AG04449 (cell line): ENCODE results near the gene STOML1.
A peak's percentile ranks its signal among the peaks of the same experiment; 100 is the strongest.

ENCODE experiments used
- CTCF ChIA-PET: fragments of 350-600 bp; formaldehyde crosslinking; extraction: SDS; loops from one replicate; lab custom pipeline; 2021; ENCODE audit warnings: antibody characterized with exemption; lab: Yijun Ruan, JAX
- POLR2A ChIA-PET: fragments of 400-600, 350-600 bp; formaldehyde crosslinking; extraction: SDS; loops from one replicate; lab custom pipeline; 2020; ENCODE audit warnings: antibody characterized with exemption, inconsistent platforms; lab: Yijun Ruan, JAX
- DNase-seq: peaks from one replicate; pipeline ENCODE4 v3.0.0-alpha.2; 2010; ENCODE audit warnings: low read depth, low spot score
- H3K4me3 ChIP-seq: 2 replicates; pipeline ENCODE4 v1.5.1; 2011; ENCODE audit warnings: low read depth, mild to moderate bottlenecking, control low read depth, low read length
- TF ChIP-seq, protein P1 (sequence below): IDR thresholded peaks from one replicate; pipeline ENCODE4 v1.5.1; 2011; ENCODE audit warnings: mild to moderate bottlenecking, moderate library complexity, low read length, control low read depth, inconsistent platforms; ENCODE audit not compliant: insufficient read depth; ENCODE audit errors: missing control alignments

STOML1 gene

DNA sequence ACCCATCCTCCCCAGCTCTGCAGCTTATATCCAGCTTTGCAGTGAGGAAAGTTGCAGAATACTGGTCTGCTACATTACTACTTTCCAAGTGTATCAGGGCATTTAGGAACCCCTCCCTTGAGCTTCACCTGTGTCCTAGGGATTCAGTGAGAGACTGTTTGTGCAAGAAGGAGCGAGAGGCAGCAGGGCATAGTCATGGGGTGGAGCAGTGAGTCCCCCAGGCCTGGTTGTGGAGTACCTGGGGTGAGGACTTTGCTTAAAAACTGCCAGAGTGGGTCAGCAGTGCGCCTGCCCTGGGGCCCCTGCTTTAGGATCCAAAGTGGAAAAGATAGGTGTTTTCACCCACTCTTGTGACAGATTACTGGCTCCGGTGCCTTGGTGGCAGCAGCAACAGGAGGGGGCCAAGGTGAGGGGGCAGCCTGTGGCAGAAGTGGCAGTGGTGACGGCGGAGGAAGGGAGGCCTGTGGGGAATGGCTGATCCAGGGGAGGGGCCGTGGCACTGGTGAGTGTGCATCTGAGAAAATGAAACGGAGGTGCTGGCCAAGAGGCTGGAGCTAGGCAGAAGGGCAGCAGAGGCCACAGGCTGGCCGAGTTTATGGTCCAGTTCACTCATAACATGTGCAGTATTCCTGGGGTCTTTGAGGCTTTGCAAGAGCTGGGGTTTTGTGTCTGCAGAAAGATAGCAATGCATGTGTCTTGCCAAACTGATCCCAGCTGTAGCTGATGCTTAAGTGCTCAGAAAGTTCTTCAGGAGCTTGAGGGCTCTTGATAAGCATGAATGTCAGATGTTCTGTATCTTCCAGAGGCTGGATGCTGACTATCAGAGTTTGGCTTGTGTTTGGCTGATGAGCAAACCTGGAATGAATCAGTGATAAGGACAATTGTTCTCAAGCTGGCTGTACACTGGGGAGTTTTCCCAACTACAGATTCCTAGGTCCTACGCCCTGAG lies 46.9 kb upstream of the STOML1 start:
- TF ChIP-seq, protein P1, sequence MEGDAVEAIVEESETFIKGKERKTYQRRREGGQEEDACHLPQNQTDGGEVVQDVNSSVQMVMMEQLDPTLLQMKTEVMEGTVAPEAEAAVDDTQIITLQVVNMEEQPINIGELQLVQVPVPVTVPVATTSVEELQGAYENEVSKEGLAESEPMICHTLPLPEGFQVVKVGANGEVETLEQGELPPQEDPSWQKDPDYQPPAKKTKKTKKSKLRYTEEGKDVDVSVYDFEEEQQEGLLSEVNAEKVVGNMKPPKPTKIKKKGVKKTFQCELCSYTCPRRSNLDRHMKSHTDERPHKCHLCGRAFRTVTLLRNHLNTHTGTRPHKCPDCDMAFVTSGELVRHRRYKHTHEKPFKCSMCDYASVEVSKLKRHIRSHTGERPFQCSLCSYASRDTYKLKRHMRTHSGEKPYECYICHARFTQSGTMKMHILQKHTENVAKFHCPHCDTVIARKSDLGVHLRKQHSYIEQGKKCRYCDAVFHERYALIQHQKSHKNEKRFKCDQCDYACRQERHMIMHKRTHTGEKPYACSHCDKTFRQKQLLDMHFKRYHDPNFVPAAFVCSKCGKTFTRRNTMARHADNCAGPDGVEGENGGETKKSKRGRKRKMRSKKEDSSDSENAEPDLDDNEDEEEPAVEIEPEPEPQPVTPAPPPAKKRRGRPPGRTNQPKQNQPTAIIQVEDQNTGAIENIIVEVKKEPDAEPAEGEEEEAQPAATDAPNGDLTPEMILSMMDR = no peak
- ChIA-PET CTCF (interaction anchor here (0.9 to 25.5 kb wide), 18 partner anchors 8 to 280 kb away, joined by 3 to 554 read pairs (median 8); partner anchors contain the start of genes PML and STOML1), POLR2A (interaction anchor here (0.6 to 2.3 kb wide), 3 partner anchors 10 to 45 kb away, joined by 3 to 10 read pairs (median 4); partner anchors contain the start of gene PML)
- DNase-seq = no peak
- no peak overlapping the region for H3K4me3 ChIP-seq

DNA sequence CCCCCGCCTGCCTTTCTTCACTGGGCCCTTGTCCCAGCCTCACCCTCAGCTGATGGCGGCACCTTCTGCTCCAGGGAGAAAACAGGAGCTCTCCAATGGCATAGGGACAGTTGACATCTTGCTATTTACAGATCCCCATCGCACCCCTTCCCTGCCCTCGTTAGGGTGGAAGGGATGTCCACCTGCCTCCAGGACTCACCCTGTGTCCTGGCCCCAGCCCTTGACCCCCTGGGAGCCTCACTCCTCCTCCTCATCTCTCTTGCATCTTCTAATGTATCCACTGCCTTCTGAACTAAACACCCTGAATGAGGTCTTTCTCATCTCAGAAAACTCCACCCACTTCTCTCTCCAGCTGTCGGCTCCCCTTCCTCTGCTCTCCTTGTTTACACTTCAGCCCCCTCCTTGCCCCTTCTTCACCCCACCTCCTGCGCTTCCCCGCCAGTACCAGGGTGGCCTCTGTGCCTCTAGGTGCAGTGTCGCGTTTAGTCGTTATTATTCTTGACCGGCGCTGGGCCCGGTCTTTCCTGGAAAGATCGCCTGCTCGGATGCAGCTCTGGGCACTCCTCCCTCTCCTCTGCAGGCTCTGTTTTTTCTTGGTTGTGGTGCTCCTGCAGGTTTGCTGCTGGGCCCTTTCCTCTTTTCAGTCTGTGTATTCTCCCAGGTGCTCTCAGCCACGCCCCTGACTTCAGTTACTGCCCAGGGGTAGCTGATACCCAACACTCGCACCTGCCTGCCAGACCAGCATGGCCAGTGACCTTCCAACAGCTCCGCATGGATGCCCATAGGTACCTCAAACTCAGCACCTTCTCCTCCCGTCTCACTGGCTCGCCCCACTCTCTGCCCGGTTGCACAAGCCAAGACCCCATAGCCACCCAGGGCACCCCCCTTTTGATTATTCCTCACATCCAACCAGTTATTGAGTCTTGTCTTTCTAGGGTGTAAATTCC lies 45.3 kb upstream of the STOML1 start:
- POLR2A ChIA-PET = interaction anchor here (1.0 to 1.1 kb wide), 2 partner anchors 43 kb away, joined by 3 to 4 read pairs; partner anchors contain the start of gene PML
- DNase-seq = no peak
- TF ChIP-seq, protein P1 = no peak
- H3K4me3 ChIP-seq = no peak overlapping the region
- CTCF ChIA-PET = interaction anchor here (0.8 to 25.5 kb wide), 23 partner anchors 11 to 282 kb away, joined by 3 to 554 read pairs (median 7); partner anchors contain the start of genes PML and STOML1

DNA sequence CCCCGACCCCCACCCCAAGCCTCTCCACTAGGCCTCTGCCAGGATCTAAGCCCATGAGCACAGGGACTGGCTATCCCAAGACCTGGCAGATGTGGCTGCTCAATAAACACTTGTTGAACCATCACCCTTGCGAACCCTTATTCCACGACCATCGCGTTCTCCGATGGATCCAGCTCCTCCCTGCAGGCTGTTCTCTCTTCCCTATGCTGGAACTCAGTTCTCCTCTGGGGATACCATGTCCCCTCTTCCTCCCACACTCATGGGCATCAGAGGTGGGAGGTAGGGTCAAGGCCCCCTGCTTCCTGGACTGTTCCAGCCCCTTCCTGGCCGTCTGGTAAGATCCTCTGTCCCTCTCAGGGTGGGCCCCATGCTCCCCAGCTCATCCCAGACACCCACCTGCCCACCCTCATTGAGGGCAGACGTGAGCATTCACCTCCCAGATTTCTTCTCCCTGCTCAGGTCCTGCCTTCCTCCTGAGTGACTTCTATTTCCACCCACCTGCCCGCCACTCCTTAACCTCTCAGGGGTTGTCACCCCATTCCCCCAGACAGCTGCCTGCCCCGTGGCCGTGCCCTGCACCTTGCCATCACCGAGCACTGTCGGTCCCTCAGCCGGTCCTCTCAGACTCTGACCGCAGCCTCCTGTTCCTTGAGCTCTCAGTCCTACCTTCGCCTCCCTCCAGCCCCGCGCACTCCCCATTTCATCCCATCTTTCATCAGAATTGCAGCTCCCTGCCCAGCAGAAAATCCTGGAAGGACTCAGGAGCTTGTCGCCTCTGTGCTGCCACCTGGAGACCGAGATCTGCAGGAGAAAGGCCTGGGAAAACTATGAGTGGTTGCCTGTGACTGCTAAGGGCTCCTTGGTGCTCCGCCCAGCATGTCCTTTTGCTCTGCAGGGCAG lies 44.4 kb upstream of the STOML1 start:
- CTCF ChIA-PET = interaction anchor here (0.8 to 25.5 kb wide), 20 partner anchors 11 to 283 kb away, joined by 3 to 554 read pairs (median 10); partner anchors contain the start of genes PML and STOML1
- TF ChIP-seq, protein P1 = peak; percentile 78
- no peak for DNase-seq
- POLR2A ChIA-PET = interaction anchor here (1.1 kb wide), 1 partner anchor 42 kb away, joined by 3 read pairs; the partner anchor contains the start of gene PML
- H3K4me3 ChIP-seq = no peak overlapping the region

DNA sequence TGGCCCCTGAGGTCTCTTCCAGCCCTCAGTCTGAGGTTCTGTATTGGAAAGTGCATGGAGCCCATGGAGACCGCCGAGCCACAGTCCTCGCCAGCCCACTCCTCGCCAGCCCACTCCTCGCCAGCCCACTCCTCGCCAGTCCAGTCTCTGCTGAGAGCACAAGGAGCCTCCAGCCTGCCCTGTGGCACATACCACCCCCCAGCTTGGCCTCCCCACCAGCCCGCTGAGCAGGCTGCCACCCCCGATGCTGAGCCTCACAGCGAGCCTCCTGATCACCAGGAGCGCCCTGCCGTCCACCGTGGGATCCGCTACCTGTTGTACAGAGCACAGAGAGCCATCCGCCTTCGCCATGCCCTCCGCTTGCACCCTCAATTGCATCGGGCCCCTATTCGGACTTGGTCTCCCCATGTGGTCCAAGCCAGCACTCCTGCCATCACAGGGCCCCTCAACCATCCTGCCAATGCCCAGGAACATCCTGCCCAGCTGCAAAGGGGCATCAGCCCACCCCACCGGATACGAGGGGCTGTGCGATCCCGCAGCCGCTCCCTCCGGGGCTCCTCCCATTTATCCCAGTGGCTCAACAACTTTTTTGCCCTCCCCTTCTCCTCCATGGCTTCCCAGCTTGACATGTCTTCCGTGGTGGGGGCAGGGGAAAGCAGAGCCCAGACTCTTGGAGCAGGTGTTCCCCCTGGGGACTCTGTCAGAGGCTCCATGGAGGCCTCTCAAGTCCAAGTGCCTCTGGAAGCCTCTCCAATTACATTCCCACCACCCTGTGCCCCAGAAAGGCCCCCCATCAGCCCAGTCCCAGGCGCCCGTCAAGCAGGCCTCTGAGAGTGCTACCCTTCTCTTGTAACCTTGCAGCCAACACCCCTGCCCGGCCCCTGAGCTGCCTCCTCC lies 43.3 kb upstream of the STOML1 start:
- no peak overlapping the region for H3K4me3 ChIP-seq
- ChIA-PET POLR2A (no interaction called here), CTCF (interaction anchor here (1.4 to 25.5 kb wide), 11 partner anchors 9 to 284 kb away, joined by 3 to 554 read pairs (median 16); partner anchors contain the start of genes PML and STOML1)
- TF ChIP-seq, protein P1 = no peak
- DNase-seq = no peak
